Adrenal gland (tissue), 12 donors: Measurements from ENCODE around the gene GPAM. TPM values are rescaled to one million over a fixed set of nuclear protein-coding genes. Genes with fewer than 3 reads are reported as not detected.
"Not testable (repeated sequence)": the region's sequence is repeated elsewhere in the genome, so short reads cannot be mapped to it uniquely, and the experiment has no call there.

Experiments used
- DNase-seq, 7 donors: peaks; one replicate each; pipeline ENCODE4 v3.0.0-alpha.2; 2019 to 2020
- H3K27ac ChIP-seq, 5 donors: fragments of 200-600 bp; sonication (generic) in 4 of 5; 1 replicate in 3 of 5; 2 replicates in 2 of 5; pipeline versions ENCODE4 v1.5.1 to v1.8.0; 2016 to 2020; ENCODE audit warnings: mild to moderate bottlenecking in 1 of 5
- H3K27me3 ChIP-seq: fragments of 200-600 bp; 2 replicates; pipeline ENCODE4 v1.8.0; 2021
- H3K36me3 ChIP-seq, 2 donors: fragments of 200-600 bp; replicated peaks in 1 of 2; 1 replicate in 1 of 2; 2 replicates in 1 of 2; pipeline versions ENCODE4 v1.5.1 to v1.8.0; 2018 to 2022
- H3K4me1 ChIP-seq, 2 donors: fragments of 200-600 bp; replicated peaks in 1 of 2; 1 replicate in 1 of 2; 2 replicates in 1 of 2; pipeline versions ENCODE4 v1.5.1 to v1.8.0; 2018 to 2021
- H3K4me3 ChIP-seq, 4 donors: fragments of 200-600 bp; sonication (generic) in 3 of 4; one replicate each; pipeline ENCODE4 v1.5.1; 2016 to 2018
- H3K9me3 ChIP-seq, 3 donors: fragments of 200-600 bp; sonication (generic) in 1 of 3; replicated peaks in 1 of 3; 1 replicate in 2 of 3; 2 replicates in 1 of 3; pipeline versions ENCODE4 v1.5.1 to v1.8.0; 2016 to 2021
- CTCF ChIP-seq, 6 experiments: fragments of 450-650 bp in 4 of 6; fragments of 200-600 bp in 2 of 6; sonication (generic) in 1 of 6; IDR thresholded peaks; 1 replicate in 5 of 6; 2 replicates in 1 of 6; pipeline versions ENCODE4 v1.5.1 to v1.8.0; 2016 to 2021; ENCODE audit warnings: antibody characterized with exemption in 6 of 6, mild to moderate bottlenecking in 2 of 6, moderate library complexity in 1 of 6
- POLR2A ChIP-seq, 2 donors: fragments of 450-650 bp; IDR thresholded peaks; one replicate each; pipeline ENCODE4 v1.6.1; 2017; ENCODE audit warnings: antibody characterized with exemption in 2 of 2, mild to moderate bottlenecking in 2 of 2, moderate library complexity in 1 of 2
- WGBS, 4 donors: extraction: QIAGEN DNeasy Blood & Tissue Kit in 2 of 4; methylation state at CpG; one replicate each; pipeline versions ENCODE4 v1.1.5 to v1.1.7; 2013 to 2017; 5-methylcytosine and 5-hydroxymethylcytosine counted together
- intact Hi-C, 2 donors: fragments of 100-400 bp; cut with DNase I; formaldehyde crosslinking; loops; one replicate each; pipeline versions ENCODE4 v1.14.1 to v1.15.0; 2022 to 2023
- polyA plus RNA-seq, 3 donors: library from polyadenylated mRNA; stranded (reverse); fragments of 200-250 nt in 2 of 3; fragments of 350-450 nt in 1 of 3; fragmentation: Illumina TruSeq in 1 of 3; extraction: RNeasy Lipid Tissue Mini Kit (QIAGEN cat#74804) in 1 of 3; gene quantifications; one replicate each; pipeline ENCODE4 v1.2.3, GENCODE V29; 2013 to 2014
- total RNA-seq, 9 donors: library from RNA; depleted of rRNA in 4 of 9; stranded (reverse); fragments of >200 nt in 4 of 9; fragments of 120-200 nt in 1 of 9; fragmentation: NEBNext Ultra II Directional in 1 of 9; extraction: Animal tissue kit (Norgen Biotek cat#: 25700) in 1 of 9; gene quantifications; one replicate each; pipeline versions ENCODE4 v1.1.0 to v1.2.4, GENCODE V29; 2013 to 2023
- donor health status: healthy with polysubstance abuse.
- donor health status: Bipolar disorder and iron deficiency.
- donor health status: DM: yes; HTN: yes; CAD: no.
- donor health status: DM: no; HTN: no; CAD: no.
- donor health status: DM: no; HTN: no; CAD: no.
- donor health status: DM: yes; HTN: yes; CAD: no.

GPAM gene
- total and polyA plus RNA-seq, 12 donors: 15.9 to 297 (median 104) TPM

GRCh38 chr10:112203328-112204076, 19.9 kb upstream of the GPAM start:
- intact Hi-C loops: no loop called here
- peak overlapping the region in 3 of 5 donors; percentile 66 to 83 (median 81) for H3K27ac ChIP-seq
- TF ChIP-seq POLR2A (IDR thresholded peaks at IDR 0.05): no peak
- no peaks in the 10 kb centered on the region for H3K9me3 ChIP-seq
- H3K4me3 ChIP-seq: no peak overlapping the region
- WGBS, 4 donors: 55 to 72% (median 68%) methylated on average over 3 to 4 of the region's 4 CpGs
- H3K36me3 ChIP-seq: no peaks in the 10 kb centered on the region
- H3K27me3 ChIP-seq: no peaks in the 10 kb centered on the region
- DNase-seq: no peak
- peaks cover 22% of the 10 kb centered on the region in 2 donors for H3K4me1 ChIP-seq

GRCh38 chr10:112202561-112203241, 19.1 kb upstream of the GPAM start:
- no peaks in the 10 kb centered on the region for H3K9me3 ChIP-seq
- H3K27ac ChIP-seq: peak overlapping the region in 4 of 5 donors; percentile 43 to 83 (median 74)
- no peaks in the 10 kb centered on the region for H3K36me3 ChIP-seq
- TF ChIP-seq POLR2A (IDR thresholded peaks at IDR 0.05): no peak
- TF ChIP-seq CTCF (IDR thresholded peaks at IDR 0.05): no peak
- intact Hi-C loops: no loop called here
- peak in 2 of 7 donors; percentile 40 to 61 for DNase-seq
- no peaks in the 10 kb centered on the region for H3K27me3 ChIP-seq
- H3K4me3 ChIP-seq: no peak overlapping the region
- WGBS, 4 donors: 68 to 74% (median 73%) methylated on average over 6 of the region's 6 CpGs
- peaks cover 16 to 22% of the 10 kb centered on the region in 2 donors for H3K4me1 ChIP-seq

- TF ChIP-seq POLR2A (IDR thresholded peaks at IDR 0.05) (no peak), CTCF (IDR thresholded peaks at IDR 0.05) (no peak)
- intact Hi-C loops: no loop called here
- 88 to 95% (median 88%) methylated on average over 1 of the region's 1 CpG for WGBS, 4 donors
Observed at GRCh38 chr10:112202076-112202475, 18.5 kb upstream of the GPAM start.

GRCh38 chr10:112201334-112201733, 17.8 kb upstream of the GPAM start:
- TF ChIP-seq CTCF (IDR thresholded peaks at IDR 0.05) (no peak), POLR2A (IDR thresholded peaks at IDR 0.05) (no peak)
- Histone ChIP-seq H3K4me1 (peaks cover 16 to 22% of the 10 kb centered on the region in 2 donors), H3K36me3 (no peaks in the 10 kb centered on the region), H3K27me3 (no peaks in the 10 kb centered on the region), H3K9me3 (no peaks in the 10 kb centered on the region), H3K27ac (peak overlapping the region in 3 of 5 donors; percentile 6 to 23 (median 11)), H3K4me3 (no peak overlapping the region)
- intact Hi-C loops: no loop called here
- 19 to 36% (median 28%) methylated on average over 1 of the region's 1 CpG for WGBS, 4 donors
- DNase-seq: peak in 5 of 7 donors; percentile 43 to 59 (median 56)

More at GRCh38 chr10:112202076-112202475, 18.5 kb upstream of the GPAM start:
- Histone ChIP-seq H3K27ac (peak overlapping the region in 3 of 5 donors; percentile 6 to 83 (median 81)), H3K36me3 (no peaks in the 10 kb centered on the region), H3K27me3 (no peaks in the 10 kb centered on the region), H3K4me1 (peaks cover 16 to 22% of the 10 kb centered on the region in 2 donors), H3K9me3 (no peaks in the 10 kb centered on the region), H3K4me3 (no peak overlapping the region)
- no peak for DNase-seq

GRCh38 chr10:112200259-112200658, 16.7 kb upstream of the GPAM start:
- intact Hi-C loops, H3K4me3 ChIP-seq, H3K36me3 ChIP-seq, H3K27me3 ChIP-seq, H3K27ac ChIP-seq, H3K9me3 ChIP-seq, DNase-seq: not testable (repeated sequence)
- H3K4me1 ChIP-seq: peaks cover 16 to 22% of the 10 kb centered on the region in 2 donors
- WGBS, 4 donors: 80 to 87% (median 85%) methylated on average over 5 of the region's 5 CpGs

GRCh38 chr10:112197662-112198061, 14.1 kb upstream of the GPAM start:
- H3K27ac ChIP-seq, H3K4me1 ChIP-seq, intact Hi-C loops, H3K36me3 ChIP-seq, DNase-seq, H3K4me3 ChIP-seq, H3K27me3 ChIP-seq, H3K9me3 ChIP-seq: not testable (repeated sequence)
- 80 to 90% methylated on average over 1 to 2 of the region's 2 CpGs; no CpG with 5 or more reads in 2 of the 4 donors for WGBS, 4 donors
